Measurements from ENCODE around the gene SKI.

Gene SKI

DNA sequence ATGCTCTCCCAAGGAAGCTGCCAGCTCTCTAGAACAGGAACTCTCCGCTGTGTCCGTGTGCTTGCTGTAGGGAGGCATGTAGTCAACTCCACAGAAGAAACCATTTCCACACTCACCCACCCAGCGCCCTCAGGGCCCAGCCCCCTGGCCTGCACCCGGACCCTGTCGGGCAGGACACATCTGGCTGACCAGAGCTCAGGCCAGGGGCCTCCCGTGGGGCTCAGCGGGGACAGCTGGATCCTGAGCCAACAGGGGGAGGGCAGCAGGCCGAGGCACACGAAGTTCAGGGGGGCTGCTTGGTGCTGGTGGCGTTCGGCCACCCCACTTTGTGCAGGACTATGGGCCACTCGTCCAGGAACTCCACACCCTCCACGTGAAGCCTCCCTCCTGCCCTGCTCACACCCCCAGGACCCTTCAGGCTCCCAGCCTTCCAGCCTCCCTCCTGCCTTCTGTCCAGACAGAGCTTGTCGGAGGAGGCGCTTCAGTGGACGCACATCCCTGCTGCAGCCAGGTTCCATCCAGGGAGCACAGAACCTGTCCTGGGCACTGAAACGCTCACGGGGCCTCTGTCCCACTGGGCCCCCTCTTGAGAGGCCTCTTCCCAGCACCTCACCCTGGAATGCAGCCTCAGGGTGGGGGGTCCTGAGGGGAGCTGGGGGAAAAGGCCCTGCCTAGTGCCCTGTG lies 18.6 kb upstream of the SKI start:
- Histone ChIP-seq H3K27me3 (replicated peaks) (no peaks in the 10 kb centered on the region), H3K36me3 (replicated peaks) (no peaks in the 10 kb centered on the region), H3K4me3 (ENCODE audit: low read depth, low read length) (no peak overlapping the region), H3K27ac (no peak overlapping the region)
- no peak for DNase-seq
- TF ChIP-seq, protein P1, sequence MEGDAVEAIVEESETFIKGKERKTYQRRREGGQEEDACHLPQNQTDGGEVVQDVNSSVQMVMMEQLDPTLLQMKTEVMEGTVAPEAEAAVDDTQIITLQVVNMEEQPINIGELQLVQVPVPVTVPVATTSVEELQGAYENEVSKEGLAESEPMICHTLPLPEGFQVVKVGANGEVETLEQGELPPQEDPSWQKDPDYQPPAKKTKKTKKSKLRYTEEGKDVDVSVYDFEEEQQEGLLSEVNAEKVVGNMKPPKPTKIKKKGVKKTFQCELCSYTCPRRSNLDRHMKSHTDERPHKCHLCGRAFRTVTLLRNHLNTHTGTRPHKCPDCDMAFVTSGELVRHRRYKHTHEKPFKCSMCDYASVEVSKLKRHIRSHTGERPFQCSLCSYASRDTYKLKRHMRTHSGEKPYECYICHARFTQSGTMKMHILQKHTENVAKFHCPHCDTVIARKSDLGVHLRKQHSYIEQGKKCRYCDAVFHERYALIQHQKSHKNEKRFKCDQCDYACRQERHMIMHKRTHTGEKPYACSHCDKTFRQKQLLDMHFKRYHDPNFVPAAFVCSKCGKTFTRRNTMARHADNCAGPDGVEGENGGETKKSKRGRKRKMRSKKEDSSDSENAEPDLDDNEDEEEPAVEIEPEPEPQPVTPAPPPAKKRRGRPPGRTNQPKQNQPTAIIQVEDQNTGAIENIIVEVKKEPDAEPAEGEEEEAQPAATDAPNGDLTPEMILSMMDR (IDR thresholded peaks at IDR 0.05; ENCODE audit: low read depth, low read length, missing control alignments): no peak
- in situ Hi-C loops (cut with HindIII; ENCODE audit: low pct_ligation_motif_present, low sequenced_read_pairs): loop anchor here (25.0 kb wide), 1 partner anchor 103 kb away; no protein-coding TSS in a partner anchor

DNA sequence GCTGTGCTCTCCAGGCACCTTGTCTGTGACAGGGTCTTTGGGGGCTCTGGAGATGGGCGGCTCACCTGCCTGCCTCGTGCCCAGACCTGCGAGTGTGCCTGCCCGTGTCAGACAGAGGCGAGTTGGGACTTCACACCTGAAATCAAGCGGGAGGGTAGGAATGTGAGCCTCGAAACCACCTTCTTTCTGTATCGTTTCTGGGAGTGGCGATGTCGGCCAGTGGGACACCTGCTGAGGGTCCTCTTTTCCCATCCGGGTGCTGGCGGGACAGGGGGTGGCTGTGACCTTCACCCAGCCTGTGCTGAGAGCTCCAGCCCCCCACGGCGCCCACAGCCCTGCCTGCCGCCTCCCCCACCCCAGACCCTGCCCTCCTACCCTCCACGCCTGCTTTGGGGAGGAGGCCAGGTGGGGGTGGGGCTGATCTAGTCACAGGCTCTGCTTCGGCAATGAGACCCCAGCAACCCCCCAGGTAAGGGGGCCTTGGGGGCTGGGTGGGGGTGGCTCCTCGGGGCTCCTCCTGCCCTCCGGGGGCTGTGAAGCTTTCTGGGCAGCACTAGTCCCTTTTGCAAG lies 17.9 kb upstream of the SKI start:
- in situ Hi-C loops (cut with HindIII; ENCODE audit: low pct_ligation_motif_present, low sequenced_read_pairs): loop anchor here (25.0 kb wide), 1 partner anchor 102 kb away; no protein-coding TSS in a partner anchor
- DNase-seq: no peak
- no peak overlapping the region for H3K27ac ChIP-seq
- H3K4me3 ChIP-seq (ENCODE audit: low read depth, low read length): no peak overlapping the region
- H3K36me3 ChIP-seq (replicated peaks): no peaks in the 10 kb centered on the region
- TF ChIP-seq, protein P1 (IDR thresholded peaks at IDR 0.05; ENCODE audit: low read depth, low read length, missing control alignments): no peak
- H3K27me3 ChIP-seq (replicated peaks): no peaks in the 10 kb centered on the region

DNA sequence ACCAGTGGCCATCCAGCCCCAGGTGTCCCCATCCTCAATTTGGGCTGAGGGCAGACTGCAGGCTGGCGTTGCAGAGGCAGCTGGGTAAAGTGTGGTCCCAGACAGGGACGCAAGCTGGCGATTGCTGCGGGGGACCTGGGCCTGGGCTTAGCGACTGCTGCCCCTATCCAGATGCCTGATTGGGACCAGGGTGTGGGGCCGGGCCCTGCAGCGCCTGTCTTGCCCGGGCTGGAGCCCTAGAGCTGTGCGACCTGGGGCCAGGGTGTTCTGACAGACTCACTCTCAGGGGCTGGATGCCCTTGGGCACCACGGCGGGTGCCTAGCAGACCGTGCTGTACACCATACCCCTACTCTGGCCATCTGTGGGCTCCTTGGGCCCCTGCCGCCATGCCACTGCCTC lies 17.3 kb upstream of the SKI start:
- TF ChIP-seq, protein P1 (IDR thresholded peaks at IDR 0.05; ENCODE audit: low read depth, low read length, missing control alignments): no peak
- no peaks in the 10 kb centered on the region for H3K27me3 ChIP-seq (replicated peaks)
- H3K4me3 ChIP-seq (ENCODE audit: low read depth, low read length): no peak overlapping the region
- no peak overlapping the region for H3K27ac ChIP-seq
- in situ Hi-C loops (cut with HindIII; ENCODE audit: low pct_ligation_motif_present, low sequenced_read_pairs): loop anchor here (25.0 kb wide), 1 partner anchor 102 kb away; no protein-coding TSS in a partner anchor
- no peaks in the 10 kb centered on the region for H3K36me3 ChIP-seq (replicated peaks)
- DNase-seq: no peak

DNA sequence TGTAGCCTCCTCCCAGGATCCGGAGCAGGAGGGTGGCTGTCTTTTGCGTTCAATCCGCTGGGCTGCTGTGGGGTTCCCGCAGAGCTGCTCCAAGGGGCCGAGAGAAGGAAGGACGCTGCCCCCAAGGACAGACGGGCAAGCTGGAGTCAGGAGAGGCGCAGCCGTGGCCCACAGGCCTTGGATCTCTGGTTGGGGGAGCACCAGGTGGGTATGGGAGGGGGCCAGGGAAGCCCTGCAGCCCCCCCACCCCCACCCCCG lies 15.9 kb upstream of the SKI start:
- no peaks in the 10 kb centered on the region for H3K27me3 ChIP-seq (replicated peaks)
- peak overlapping the region; percentile 40 for H3K4me3 ChIP-seq (ENCODE audit: low read depth, low read length)
- no peaks in the 10 kb centered on the region for H3K36me3 ChIP-seq (replicated peaks)
- DNase-seq: no peak
- H3K27ac ChIP-seq: peak overlapping the region; percentile 98
- TF ChIP-seq, protein P1 (IDR thresholded peaks at IDR 0.05; ENCODE audit: low read depth, low read length, missing control alignments): no peak
- in situ Hi-C loops (cut with HindIII; ENCODE audit: low pct_ligation_motif_present, low sequenced_read_pairs): loop anchor here (25.0 kb wide), 1 partner anchor 100 kb away; no protein-coding TSS in a partner anchor

DNA sequence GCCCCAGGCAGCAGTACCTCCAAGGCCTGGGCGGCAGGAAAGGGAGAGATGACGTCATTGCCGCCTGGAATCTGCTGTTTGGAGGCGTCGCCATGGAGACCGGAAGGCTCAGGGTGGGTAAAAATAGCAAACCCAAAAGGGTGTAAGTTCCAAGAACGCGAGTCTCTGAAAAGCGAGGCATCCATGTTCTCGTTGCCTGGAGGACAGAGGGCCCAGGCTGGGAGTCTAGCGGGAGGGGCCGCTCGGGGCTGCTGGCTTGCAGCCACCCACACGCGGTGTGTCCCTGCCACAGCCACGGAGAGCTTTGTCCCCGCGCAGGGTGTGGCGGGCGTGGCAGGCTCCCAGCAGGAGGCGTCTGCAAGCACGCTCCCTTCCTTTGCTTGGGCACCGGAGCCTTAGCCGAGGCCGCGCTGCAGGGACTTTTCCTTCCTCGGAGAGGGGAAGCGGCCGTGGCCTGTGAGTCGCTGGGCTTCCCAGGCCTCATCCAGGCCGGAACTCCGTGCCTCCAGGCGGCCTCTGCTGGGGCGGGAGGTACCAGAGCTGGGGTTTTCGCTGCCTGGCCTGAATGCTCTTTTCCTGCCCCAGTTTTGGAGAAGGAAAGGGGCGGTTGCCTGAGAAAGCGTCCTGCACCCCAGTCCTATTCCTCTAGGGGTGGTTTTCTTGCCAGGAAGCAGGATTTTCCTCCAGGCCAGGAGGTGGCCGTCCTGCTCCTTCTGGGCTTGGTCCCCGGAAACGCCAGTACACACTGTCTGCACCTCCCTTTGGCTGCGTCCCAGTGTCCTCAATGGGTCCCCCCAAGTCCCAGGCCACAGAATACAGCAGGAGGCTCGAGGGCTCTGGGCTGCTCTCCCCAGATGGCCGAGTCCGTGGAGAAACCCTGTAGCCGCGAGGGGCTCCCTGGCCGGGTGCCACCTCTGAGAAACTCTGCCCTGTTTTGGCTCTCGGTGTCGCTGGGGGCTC lies 15.3 kb upstream of the SKI start:
- Histone ChIP-seq H3K4me3 (ENCODE audit: low read depth, low read length) (peak overlapping the region; percentile 42), H3K27ac (peak overlapping the region; percentile 98), H3K36me3 (replicated peaks) (no peaks in the 10 kb centered on the region), H3K27me3 (replicated peaks) (no peaks in the 10 kb centered on the region)
- peak; percentile 97 for DNase-seq
- in situ Hi-C loops (cut with HindIII; ENCODE audit: low pct_ligation_motif_present, low sequenced_read_pairs): loop anchor here (25.0 kb wide), 1 partner anchor 99 kb away; no protein-coding TSS in a partner anchor
- TF ChIP-seq, protein P1 (IDR thresholded peaks at IDR 0.05; ENCODE audit: low read depth, low read length, missing control alignments): peak; percentile 50
